Sigmoid colon (tissue), 4 donors: ENCODE measurements around the gene SIK3.

Experiments used
- CTCF ChIP-seq, 4 experiments: fragments of 450-650 bp in 3 of 4; fragments of 200-600 bp in 1 of 4; IDR thresholded peaks; one replicate each; pipeline ENCODE4 v1.5.1; 2016 to 2019; ENCODE audit warnings: antibody characterized with exemption in 4 of 4, mild to moderate bottlenecking in 3 of 4, moderate library complexity in 2 of 4
- EP300 ChIP-seq, 4 donors: sonication (generic); formaldehyde crosslinking; IDR thresholded peaks; one replicate each; pipeline ENCODE4 v1.6.1; 2017; ENCODE audit warnings: antibody characterized with exemption in 4 of 4
- POLR2AphosphoS5 ChIP-seq, 4 donors: sonication (generic); formaldehyde crosslinking; IDR thresholded peaks; one replicate each; pipeline ENCODE4 v1.6.1; 2017; ENCODE audit warnings: antibody characterized with exemption in 4 of 4

GRCh38 chr11:117087446-117087845 is 10.8 kb downstream of the SIK3 start:
- TF ChIP-seq POLR2AphosphoS5 (IDR thresholded peaks at IDR 0.05) (no peak), CTCF (IDR thresholded peaks at IDR 0.05) (no peak), EP300 (IDR thresholded peaks at IDR 0.05) (no peak)
